Ishikawa (cell line): ENCODE measurements around the gene D2HGDH.

ENCODE experiments used
- CEBPB ChIP-seq: IDR thresholded peaks from 2 replicates; pipeline ENCODE4 v1.6.1; 2012
- CREB1 ChIP-seq: IDR thresholded peaks from 2 replicates; pipeline ENCODE4 v1.6.1; 2012; ENCODE audit warnings: low read depth
- EGR1 ChIP-seq: IDR thresholded peaks from 2 replicates; pipeline ENCODE4 v1.6.1; 2012
- EP300 ChIP-seq: IDR thresholded peaks from 2 replicates; pipeline ENCODE4 v1.6.1; 2012; ENCODE audit warnings: borderline replicate concordance
- RAD21 ChIP-seq: IDR thresholded peaks from 2 replicates; pipeline ENCODE4 v1.6.1; 2012; ENCODE audit warnings: low read depth
- TAF1 ChIP-seq: IDR thresholded peaks from 2 replicates; pipeline ENCODE4 v1.6.1; 2012; ENCODE audit warnings: low read depth, mild to moderate bottlenecking
- TEAD4 ChIP-seq: IDR thresholded peaks from 2 replicates; pipeline ENCODE4 v1.6.1; 2012
- TF ChIP-seq, protein P1 (sequence below): IDR thresholded peaks from 2 replicates; pipeline ENCODE4 v1.6.1; 2012
- TF ChIP-seq, protein P2 (sequence below): IDR thresholded peaks from 2 replicates; pipeline ENCODE4 v1.6.1; 2012; ENCODE audit warnings: low read depth, mild to moderate bottlenecking

DNA sequence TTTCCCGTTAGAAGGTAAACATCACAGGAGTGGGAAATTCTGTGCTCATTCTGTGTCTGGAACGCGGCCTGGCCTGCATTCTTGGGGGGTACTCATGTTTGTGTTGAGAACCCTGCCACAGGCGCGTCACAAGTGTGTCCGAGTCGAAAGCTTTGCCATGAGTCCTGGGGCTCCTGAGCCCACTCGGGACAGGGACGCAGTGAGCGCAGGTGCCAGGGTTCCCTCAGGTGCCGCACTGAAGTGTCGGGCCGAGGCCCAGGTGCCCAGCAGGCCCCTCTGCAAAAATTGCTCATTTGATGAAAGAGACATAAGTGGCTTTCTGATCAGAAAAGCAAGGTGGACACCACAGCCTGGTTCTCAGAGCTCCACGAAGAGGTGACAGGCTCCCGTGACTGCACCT is 4.7 kb downstream of the D2HGDH start:
- TF ChIP-seq CEBPB (no peak), RAD21 (no peak), CREB1 (no peak), TAF1 (no peak), EP300 (no peak), EGR1 (no peak), TEAD4 (no peak)
- TF ChIP-seq, protein P1, sequence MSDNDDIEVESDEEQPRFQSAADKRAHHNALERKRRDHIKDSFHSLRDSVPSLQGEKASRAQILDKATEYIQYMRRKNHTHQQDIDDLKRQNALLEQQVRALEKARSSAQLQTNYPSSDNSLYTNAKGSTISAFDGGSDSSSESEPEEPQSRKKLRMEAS = no peak
- TF ChIP-seq, protein P2, sequence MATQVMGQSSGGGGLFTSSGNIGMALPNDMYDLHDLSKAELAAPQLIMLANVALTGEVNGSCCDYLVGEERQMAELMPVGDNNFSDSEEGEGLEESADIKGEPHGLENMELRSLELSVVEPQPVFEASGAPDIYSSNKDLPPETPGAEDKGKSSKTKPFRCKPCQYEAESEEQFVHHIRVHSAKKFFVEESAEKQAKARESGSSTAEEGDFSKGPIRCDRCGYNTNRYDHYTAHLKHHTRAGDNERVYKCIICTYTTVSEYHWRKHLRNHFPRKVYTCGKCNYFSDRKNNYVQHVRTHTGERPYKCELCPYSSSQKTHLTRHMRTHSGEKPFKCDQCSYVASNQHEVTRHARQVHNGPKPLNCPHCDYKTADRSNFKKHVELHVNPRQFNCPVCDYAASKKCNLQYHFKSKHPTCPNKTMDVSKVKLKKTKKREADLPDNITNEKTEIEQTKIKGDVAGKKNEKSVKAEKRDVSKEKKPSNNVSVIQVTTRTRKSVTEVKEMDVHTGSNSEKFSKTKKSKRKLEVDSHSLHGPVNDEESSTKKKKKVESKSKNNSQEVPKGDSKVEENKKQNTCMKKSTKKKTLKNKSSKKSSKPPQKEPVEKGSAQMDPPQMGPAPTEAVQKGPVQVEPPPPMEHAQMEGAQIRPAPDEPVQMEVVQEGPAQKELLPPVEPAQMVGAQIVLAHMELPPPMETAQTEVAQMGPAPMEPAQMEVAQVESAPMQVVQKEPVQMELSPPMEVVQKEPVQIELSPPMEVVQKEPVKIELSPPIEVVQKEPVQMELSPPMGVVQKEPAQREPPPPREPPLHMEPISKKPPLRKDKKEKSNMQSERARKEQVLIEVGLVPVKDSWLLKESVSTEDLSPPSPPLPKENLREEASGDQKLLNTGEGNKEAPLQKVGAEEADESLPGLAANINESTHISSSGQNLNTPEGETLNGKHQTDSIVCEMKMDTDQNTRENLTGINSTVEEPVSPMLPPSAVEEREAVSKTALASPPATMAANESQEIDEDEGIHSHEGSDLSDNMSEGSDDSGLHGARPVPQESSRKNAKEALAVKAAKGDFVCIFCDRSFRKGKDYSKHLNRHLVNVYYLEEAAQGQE = no peak
